Panc1 (cell line): ENCODE data around the gene SP110.

Experiments used
- POLR2AphosphoS5 ChIP-seq: IDR thresholded peaks from 2 replicates; pipeline ENCODE4 v1.6.1; 2012; ENCODE audit warnings: mild to moderate bottlenecking, low read depth, low read length, moderate library complexity
- TF ChIP-seq, protein P1 (sequence below): fragments of 450-650 bp; IDR thresholded peaks from 2 replicates; pipeline ENCODE4 v1.5.1; 2017; ENCODE audit warnings: mild to moderate bottlenecking

- TF ChIP-seq, protein P1, sequence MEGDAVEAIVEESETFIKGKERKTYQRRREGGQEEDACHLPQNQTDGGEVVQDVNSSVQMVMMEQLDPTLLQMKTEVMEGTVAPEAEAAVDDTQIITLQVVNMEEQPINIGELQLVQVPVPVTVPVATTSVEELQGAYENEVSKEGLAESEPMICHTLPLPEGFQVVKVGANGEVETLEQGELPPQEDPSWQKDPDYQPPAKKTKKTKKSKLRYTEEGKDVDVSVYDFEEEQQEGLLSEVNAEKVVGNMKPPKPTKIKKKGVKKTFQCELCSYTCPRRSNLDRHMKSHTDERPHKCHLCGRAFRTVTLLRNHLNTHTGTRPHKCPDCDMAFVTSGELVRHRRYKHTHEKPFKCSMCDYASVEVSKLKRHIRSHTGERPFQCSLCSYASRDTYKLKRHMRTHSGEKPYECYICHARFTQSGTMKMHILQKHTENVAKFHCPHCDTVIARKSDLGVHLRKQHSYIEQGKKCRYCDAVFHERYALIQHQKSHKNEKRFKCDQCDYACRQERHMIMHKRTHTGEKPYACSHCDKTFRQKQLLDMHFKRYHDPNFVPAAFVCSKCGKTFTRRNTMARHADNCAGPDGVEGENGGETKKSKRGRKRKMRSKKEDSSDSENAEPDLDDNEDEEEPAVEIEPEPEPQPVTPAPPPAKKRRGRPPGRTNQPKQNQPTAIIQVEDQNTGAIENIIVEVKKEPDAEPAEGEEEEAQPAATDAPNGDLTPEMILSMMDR = no peak
- no peak for TF ChIP-seq POLR2AphosphoS5
These were observed 46.9 kb upstream of the SP110 start for GRCh38 chr2:230266638-230267037.
